G401 (cell line): ENCODE results near the gene EFHC1. TPM values are rescaled to one million over a fixed set of nuclear protein-coding genes. Genes with fewer than 3 reads are reported as not detected.

ENCODE experiments used
- DNase-seq: peaks from one replicate; pipeline ENCODE4 v3.0.0-alpha.2; 2015; ENCODE audit warnings: low spot score
- in situ Hi-C: cut with HindIII; loops from 2 replicates; pipeline ENCODE4 v1.10.0; 2016; ENCODE audit warnings: low sequenced_read_pairs, mixed read lengths
- total RNA-seq: library from RNA; depleted of rRNA; stranded (reverse); fragments of >200 nt; shearing (Covaris generic); gene quantifications from 2 replicates; pipeline ENCODE4 v1.2.3, GENCODE V29; 2014; rRNA removed

The EFHC1 gene
- total RNA-seq, 1 experiment from 2014 or later: 20.7 TPM

- no peak for DNase-seq
- in situ Hi-C loops: no loop called here
Measured at GRCh38 chr6:52562911-52563310, 142.8 kb downstream of the EFHC1 start.

DNA sequence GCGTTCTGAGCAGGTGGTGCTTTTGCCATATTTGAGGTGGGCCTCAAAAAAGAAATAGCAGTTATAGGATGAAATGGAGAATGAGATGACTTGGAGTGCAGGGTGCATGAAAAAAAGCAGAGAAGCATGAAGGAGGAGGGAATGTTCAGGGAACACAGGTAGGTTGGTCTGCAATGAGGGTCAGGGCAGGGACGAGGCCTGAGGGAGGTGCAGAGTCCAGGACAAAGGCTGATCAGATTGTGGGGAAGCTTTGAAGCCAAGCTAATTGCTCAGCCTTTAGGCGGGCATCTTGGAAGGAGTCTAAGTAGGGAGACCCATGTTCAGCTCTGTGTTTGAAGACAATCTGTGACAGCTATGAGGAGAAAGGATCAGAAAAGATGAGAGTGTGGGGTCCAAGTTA, 144.7 kb downstream of the EFHC1 start:
- no peak for DNase-seq
- in situ Hi-C loops: no loop called here

- in situ Hi-C loops: no loop called here
- no peak for DNase-seq
Measured at GRCh38 chr6:52566201-52566600, 146.1 kb downstream of the EFHC1 start.

- in situ Hi-C loops: no loop called here
- no peak for DNase-seq
Measured at GRCh38 chr6:52566853-52567279, 146.7 kb downstream of the EFHC1 start.

DNA sequence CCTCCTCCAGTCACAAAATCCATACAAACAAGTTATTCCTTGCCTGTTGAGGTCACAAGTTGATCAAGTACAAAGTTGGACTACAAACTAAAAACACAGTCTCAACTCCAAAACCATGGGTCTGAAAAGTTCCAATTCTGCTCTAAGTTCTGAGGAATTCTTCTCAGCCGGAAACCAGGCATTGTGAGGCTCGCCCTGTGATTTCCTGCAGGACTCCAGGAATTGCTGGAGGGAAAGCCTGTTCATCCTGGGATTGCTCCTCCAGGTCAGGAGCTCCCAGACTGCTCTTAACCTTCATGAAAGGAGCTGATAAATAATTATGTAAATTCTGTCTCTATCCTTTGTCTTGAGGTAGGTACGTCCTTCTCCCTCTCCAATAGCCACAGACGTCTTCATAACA, 148.2 kb downstream of the EFHC1 start:
- in situ Hi-C loops: no loop called here
- no peak for DNase-seq

DNA sequence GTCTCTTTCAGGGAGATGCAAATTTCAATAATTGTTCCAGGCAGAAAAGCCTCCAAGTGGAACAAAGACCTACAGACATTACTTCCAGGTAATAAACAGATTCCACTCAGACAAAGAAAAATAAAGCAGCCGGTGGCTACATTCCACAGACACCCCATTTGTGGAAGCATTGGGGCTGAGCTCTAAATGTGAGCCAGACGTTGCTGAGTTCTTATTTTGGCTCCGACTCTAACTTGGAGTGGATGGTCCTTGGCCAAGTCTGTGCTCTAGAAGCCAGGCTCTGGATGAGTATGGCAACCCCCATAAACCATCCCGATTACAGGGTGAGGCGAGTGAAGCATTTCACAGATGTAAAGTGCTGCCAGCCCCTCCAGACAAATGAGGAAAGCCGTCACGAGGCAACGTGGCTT, 150.2 kb downstream of the EFHC1 start:
- in situ Hi-C loops: no loop called here
- DNase-seq: no peak

- no peak for DNase-seq
- in situ Hi-C loops: no loop called here
Measured at GRCh38 chr6:52571099-52571755, 151.1 kb downstream of the EFHC1 start.

- in situ Hi-C loops: no loop called here
- DNase-seq: no peak
Measured at GRCh38 chr6:52572536-52572935, 152.4 kb downstream of the EFHC1 start.

- in situ Hi-C loops: no loop called here
- no peak for DNase-seq
Measured at GRCh38 chr6:52573295-52573694, 153.2 kb downstream of the EFHC1 start.

Other genes starting within 250 kb of the EFHC1 start
- gene IL17A, start 234.0 kb upstream of the EFHC1 start, total RNA-seq: not detected in 2 replicates
- not detected in 2 replicates for gene IL17F, start 175.8 kb upstream of the EFHC1 start, total RNA-seq
- 326 and 392 TPM in 2 replicates for gene MCM3, start 135.6 kb upstream of the EFHC1 start, total RNA-seq
- gene PAQR8, start 58.2 kb upstream of the EFHC1 start, total RNA-seq: 26.0 and 29.6 TPM in 2 replicates
- 4.9 and 9.6 TPM in 2 replicates for gene TRAM2, start 156.7 kb downstream of the EFHC1 start, total RNA-seq